HepG2 (cell line): Measurements from ENCODE around the gene PNN. TPM values are rescaled to one million over a fixed set of nuclear protein-coding genes. Genes with fewer than 3 reads are reported as not detected.

Source experiments
- ATAC-seq: fragments of 200-7000 bp; cut with Tn5 transposase; 3 replicates; pipeline ENCODE4 v1.9.1; 2020; ENCODE audit warnings: mild to moderate bottlenecking, moderate library complexity
- BruUV-seq: library from RNA; stranded (reverse); fragments of 400-500 nt; replicated peaks from 2 replicates; lab custom pipeline; 2021; lab: Mats Ljungman, UMichigan
- CTCF ChIA-PET: fragments of 300-600 bp; formaldehyde crosslinking; extraction: SDS; loops from one replicate; lab custom pipeline; 2021; ENCODE audit warnings: low total read pairs, inconsistent platforms, low intra/inter-chr PET ratio; lab: Yijun Ruan, JAX
- POLR2A ChIA-PET: fragments of 350-600 bp; sonication (Branson Sonifier 250); formaldehyde crosslinking; loops from one replicate; lab custom pipeline; 2020; ENCODE audit warnings: antibody characterized with exemption, inconsistent platforms; lab: Yijun Ruan, JAX
- DNase-seq: peaks from one replicate; pipeline ENCODE4 v3.0.0-alpha.2; 2015; ENCODE audit warnings: low spot score
- FAIRE-seq: peaks from 3 replicates; lab custom pipeline; 2011; peaks lifted over from hg19 to GRCh38; lab: Jason Lieb, UNC
- H2AFZ ChIP-seq: one replicate; pipeline ENCODE4 v1.6.1; 2011; ENCODE audit warnings: low read length, inconsistent platforms
- H3K27ac ChIP-seq: fragments of 300-600 bp; 3 replicates; pipeline ENCODE4 v1.8.0; 2011; ENCODE audit warnings: mixed run types, mild to moderate bottlenecking, mixed read lengths, low read length, inconsistent platforms; ENCODE audit not compliant: insufficient read depth; ENCODE audit errors: extremely low read length
- H3K27me3 ChIP-seq, 2 experiments: fragments of 200-600 bp in 1 of 2; 2 replicates in 1 of 2; 3 replicates in 1 of 2; pipeline versions ENCODE4 v1.6.0 to v1.8.0; 2011; ENCODE audit warnings: low read length in 2 of 2, mild to moderate bottlenecking in 2 of 2, moderate library complexity in 2 of 2, inconsistent platforms in 1 of 2; ENCODE audit not compliant: insufficient read depth in 2 of 2, control insufficient read depth in 1 of 2
- H3K36me3 ChIP-seq, 2 experiments: fragments of 200-600 bp in 1 of 2; replicated peaks in 1 of 2; 2 replicates in 1 of 2; 3 replicates in 1 of 2; pipeline versions ENCODE4 v1.5.1 to v1.8.0; 2011; ENCODE audit warnings: low read length in 2 of 2, inconsistent platforms in 1 of 2; ENCODE audit not compliant: insufficient read depth in 2 of 2, control insufficient read depth in 1 of 2
- H3K4me1 ChIP-seq: 2 replicates; pipeline ENCODE4 v1.5.1; 2012; ENCODE audit warnings: low read length, inconsistent platforms; ENCODE audit not compliant: insufficient read depth
- H3K4me2 ChIP-seq: 2 replicates; pipeline ENCODE4 v1.6.0; 2011; ENCODE audit warnings: low read depth, low read length, inconsistent platforms
- H3K4me3 ChIP-seq, 3 experiments: fragments of 200-600 bp in 1 of 3; sonication (generic), shearing (Covaris generic) in 1 of 3; replicated peaks in 1 of 3; 2 replicates each; pipeline ENCODE4 v1.5.1; 2011 to 2016; ENCODE audit warnings: low read length in 3 of 3, inconsistent platforms in 2 of 3, low read depth in 2 of 3, mild to moderate bottlenecking in 2 of 3, control low read depth in 1 of 3, mixed read lengths in 1 of 3; ENCODE audit not compliant: insufficient read depth in 1 of 3
- H3K79me2 ChIP-seq: one replicate; pipeline ENCODE4 v1.6.1; 2011; ENCODE audit warnings: low read length, inconsistent platforms; ENCODE audit not compliant: insufficient read depth
- H3K9ac ChIP-seq: 2 replicates; pipeline ENCODE4 v1.6.0; 2011; ENCODE audit warnings: mild to moderate bottlenecking, low read depth, low read length, inconsistent platforms; ENCODE audit not compliant: insufficient read depth
- H3K9me3 ChIP-seq: 2 replicates; pipeline ENCODE4 v1.5.1; 2012; ENCODE audit warnings: mild to moderate bottlenecking, low read length
- H4K20me1 ChIP-seq: 2 replicates; pipeline ENCODE4 v1.6.0; 2011; ENCODE audit warnings: inconsistent platforms, mild to moderate bottlenecking, low read length, moderate library complexity; ENCODE audit not compliant: insufficient read depth
- ELF3 ChIP-seq: IDR thresholded peaks from 2 replicates; pipeline ENCODE4 v1.6.1; 2016; ENCODE audit warnings: missing genetic modification reagents, missing compliant biosample characterization
- MED8 ChIP-seq: sonication (generic); formaldehyde crosslinking; IDR thresholded peaks from 2 replicates; pipeline ENCODE4 v1.8.1; 2023; ENCODE audit warnings: mild to moderate bottlenecking, missing genetic modification reagents; ENCODE audit not compliant: insufficient replicate concordance
- NR2F1 ChIP-seq, 2 experiments: fragments of 450-650 bp in 1 of 2; formaldehyde crosslinking in 1 of 2; IDR thresholded peaks; 2 replicates each; pipeline versions ENCODE4 v1.5.0 to v1.6.1; 2016 to 2020; ENCODE audit warnings: mild to moderate bottlenecking in 1 of 2, missing compliant biosample characterization in 1 of 2, missing genetic modification reagents in 1 of 2, moderate library complexity in 1 of 2
- PHF5A ChIP-seq: IDR thresholded peaks from one replicate; pipeline ENCODE4 v1.6.1; 2018; ENCODE audit warnings: low read depth, missing genetic modification reagents; ENCODE audit not compliant: unreplicated experiment
- ZFP37 ChIP-seq: sonication (generic); formaldehyde crosslinking; IDR thresholded peaks from 2 replicates; pipeline ENCODE4 v1.4.0; 2020; ENCODE audit warnings: missing genetic modification reagents, borderline replicate concordance
- WGBS: methylation state at CpG from one replicate; pipeline ENCODE4 v1.1.6; 2017; ENCODE audit warnings: low lambda C conversion rate; 5-methylcytosine and 5-hydroxymethylcytosine counted together
- in situ Hi-C: cut with HindIII; loops from 2 replicates; pipeline ENCODE4 v1.10.0; 2017; ENCODE audit warnings: low pct_unique_long_range_greater_than_20kb; ENCODE audit not compliant: extremely low pct_ligation_motif_present
- intact Hi-C: fragments of 100-400 bp; cut with micrococcal nuclease; formaldehyde crosslinking; loops from one replicate; pipeline ENCODE4 v1.10.0; 2022; ENCODE audit not compliant: unreplicated experiment
- polyA plus RNA-seq, 8 experiments: library from polyadenylated mRNA; depleted of rRNA in 3 of 8; stranded (reverse) in 7 of 8; unstranded in 1 of 8; fragments of >200 nt; fragmentation: Illumina TruSeq in 4 of 8; extraction: Trizol in 4 of 8; gene quantifications; 2 replicates each; pipeline versions ENCODE4 v1.2.1 to v1.2.3, GENCODE V29; 2011 to 2016; ENCODE audit warnings: low read depth in 4 of 8, missing spikeins in 1 of 8, mixed read lengths in 1 of 8; ENCODE audit not compliant: insufficient read depth in 1 of 8
- total RNA-seq, 5 experiments: library from RNA; depleted of rRNA; stranded (reverse); fragments of >200 nt; fragmentation: Illumina TruSeq; extraction: Trizol; gene quantifications; 2 replicates each; pipeline ENCODE4 v1.2.3, GENCODE V29; 2016; ENCODE audit warnings: low read depth in 1 of 5
- TF ChIP-seq, protein P1 (sequence below): sonication (generic); formaldehyde crosslinking; IDR thresholded peaks from 2 replicates; pipeline ENCODE4 v1.4.0; 2020; ENCODE audit warnings: missing genetic modification reagents
- TF ChIP-seq, protein P2 (sequence below): IDR thresholded peaks from 2 replicates; pipeline ENCODE4 v1.6.1; 2016; ENCODE audit warnings: low read depth
- TF ChIP-seq, protein P3 (sequence below): IDR thresholded peaks from 2 replicates; pipeline ENCODE4 v1.6.1; 2016; ENCODE audit warnings: mild to moderate bottlenecking
- TF ChIP-seq, protein P4 (sequence below): sonication (generic); formaldehyde crosslinking; IDR thresholded peaks from 2 replicates; pipeline ENCODE4 v1.5.0; 2020; ENCODE audit warnings: mild to moderate bottlenecking, missing genetic modification reagents

The PNN gene
- total and polyA plus RNA-seq, 2 of the 13 experiments (the other 11 are each of a cell fraction or from before 2014, with no cell fraction given), result 58.0 to 214 TPM

GRCh38 chr14:39145266-39145966 lies 29.6 kb upstream of the PNN start:
- Histone ChIP-seq H3K4me1 (peaks cover 13% of the 10 kb centered on the region), H4K20me1 (no peaks in the 10 kb centered on the region), H3K27ac (peak overlapping the region; percentile 47), H2AFZ (no peak overlapping the region), H3K4me3 (no peak overlapping the region), H3K27me3 (no peaks in the 10 kb centered on the region), H3K9me3 (peaks cover 7% of the 10 kb centered on the region; the same call in 1 of the 2 replicates), H3K79me2 (no peaks in the 10 kb centered on the region), H3K36me3 (peaks cover 6 to 25% of the 10 kb centered on the region in 2 experiments; a peak in 4 of 5 replicates), H3K9ac (no peak overlapping the region), H3K4me2 (peak overlapping the region; percentile 8)
- peak; percentile 99 for ATAC-seq
- in situ Hi-C loops (no loop called here), intact Hi-C loops (loop anchor here (1.0 to 2.0 kb wide), 2 partner anchors 25 to 35 kb away; partner anchors contain the start of gene TRAPPC6B)
- CTCF ChIA-PET, result no interaction called here
- 49% methylated on average over 7 of the region's 7 CpGs for WGBS
- FAIRE-seq, result peak; percentile 74
- POLR2A ChIA-PET, result interaction anchor here (0.9 to 2.4 kb wide), 7 partner anchors 11 to 121 kb away, joined by 4 to 33 read pairs (median 6); partner anchors contain the start of genes GEMIN2, PNN, SEC23A and TRAPPC6B
- peak; percentile 93 for DNase-seq
- no TSS peak for BruUV-seq
- TF ChIP-seq, protein P1, sequence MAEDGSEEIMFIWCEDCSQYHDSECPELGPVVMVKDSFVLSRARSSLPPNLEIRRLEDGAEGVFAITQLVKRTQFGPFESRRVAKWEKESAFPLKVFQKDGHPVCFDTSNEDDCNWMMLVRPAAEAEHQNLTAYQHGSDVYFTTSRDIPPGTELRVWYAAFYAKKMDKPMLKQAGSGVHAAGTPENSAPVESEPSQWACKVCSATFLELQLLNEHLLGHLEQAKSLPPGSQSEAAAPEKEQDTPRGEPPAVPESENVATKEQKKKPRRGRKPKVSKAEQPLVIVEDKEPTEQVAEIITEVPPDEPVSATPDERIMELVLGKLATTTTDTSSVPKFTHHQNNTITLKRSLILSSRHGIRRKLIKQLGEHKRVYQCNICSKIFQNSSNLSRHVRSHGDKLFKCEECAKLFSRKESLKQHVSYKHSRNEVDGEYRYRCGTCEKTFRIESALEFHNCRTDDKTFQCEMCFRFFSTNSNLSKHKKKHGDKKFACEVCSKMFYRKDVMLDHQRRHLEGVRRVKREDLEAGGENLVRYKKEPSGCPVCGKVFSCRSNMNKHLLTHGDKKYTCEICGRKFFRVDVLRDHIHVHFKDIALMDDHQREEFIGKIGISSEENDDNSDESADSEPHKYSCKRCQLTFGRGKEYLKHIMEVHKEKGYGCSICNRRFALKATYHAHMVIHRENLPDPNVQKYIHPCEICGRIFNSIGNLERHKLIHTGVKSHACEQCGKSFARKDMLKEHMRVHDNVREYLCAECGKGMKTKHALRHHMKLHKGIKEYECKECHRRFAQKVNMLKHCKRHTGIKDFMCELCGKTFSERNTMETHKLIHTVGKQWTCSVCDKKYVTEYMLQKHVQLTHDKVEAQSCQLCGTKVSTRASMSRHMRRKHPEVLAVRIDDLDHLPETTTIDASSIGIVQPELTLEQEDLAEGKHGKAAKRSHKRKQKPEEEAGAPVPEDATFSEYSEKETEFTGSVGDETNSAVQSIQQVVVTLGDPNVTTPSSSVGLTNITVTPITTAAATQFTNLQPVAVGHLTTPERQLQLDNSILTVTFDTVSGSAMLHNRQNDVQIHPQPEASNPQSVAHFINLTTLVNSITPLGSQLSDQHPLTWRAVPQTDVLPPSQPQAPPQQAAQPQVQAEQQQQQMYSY (CRISPR knock-in tag), result no peak
- TF ChIP-seq PHF5A (CRISPR knock-in tag) (peak; percentile 47), MED8 (peak; percentile 37), NR2F1 (CRISPR knock-in tag; IDR thresholded peaks at IDR 0.05) (peak; percentile 43 to 87; a peak in 3 of 4 replicates), ELF3 (CRISPR knock-in tag) (peak; percentile 58), ZFP37 (CRISPR knock-in tag) (no peak)
- TF ChIP-seq, protein P2, sequence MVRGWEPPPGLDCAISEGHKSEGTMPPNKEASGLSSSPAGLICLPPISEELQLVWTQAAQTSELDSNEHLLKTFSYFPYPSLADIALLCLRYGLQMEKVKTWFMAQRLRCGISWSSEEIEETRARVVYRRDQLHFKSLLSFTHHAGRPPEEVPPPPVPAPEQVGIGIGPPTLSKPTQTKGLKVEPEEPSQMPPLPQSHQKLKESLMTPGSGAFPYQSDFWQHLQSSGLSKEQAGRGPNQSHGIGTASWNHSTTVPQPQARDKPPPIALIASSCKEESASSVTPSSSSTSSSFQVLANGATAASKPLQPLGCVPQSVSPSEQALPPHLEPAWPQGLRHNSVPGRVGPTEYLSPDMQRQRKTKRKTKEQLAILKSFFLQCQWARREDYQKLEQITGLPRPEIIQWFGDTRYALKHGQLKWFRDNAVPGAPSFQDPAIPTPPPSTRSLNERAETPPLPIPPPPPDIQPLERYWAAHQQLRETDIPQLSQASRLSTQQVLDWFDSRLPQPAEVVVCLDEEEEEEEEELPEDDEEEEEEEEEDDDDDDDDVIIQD, result peak; percentile 91
- TF ChIP-seq, protein P3, sequence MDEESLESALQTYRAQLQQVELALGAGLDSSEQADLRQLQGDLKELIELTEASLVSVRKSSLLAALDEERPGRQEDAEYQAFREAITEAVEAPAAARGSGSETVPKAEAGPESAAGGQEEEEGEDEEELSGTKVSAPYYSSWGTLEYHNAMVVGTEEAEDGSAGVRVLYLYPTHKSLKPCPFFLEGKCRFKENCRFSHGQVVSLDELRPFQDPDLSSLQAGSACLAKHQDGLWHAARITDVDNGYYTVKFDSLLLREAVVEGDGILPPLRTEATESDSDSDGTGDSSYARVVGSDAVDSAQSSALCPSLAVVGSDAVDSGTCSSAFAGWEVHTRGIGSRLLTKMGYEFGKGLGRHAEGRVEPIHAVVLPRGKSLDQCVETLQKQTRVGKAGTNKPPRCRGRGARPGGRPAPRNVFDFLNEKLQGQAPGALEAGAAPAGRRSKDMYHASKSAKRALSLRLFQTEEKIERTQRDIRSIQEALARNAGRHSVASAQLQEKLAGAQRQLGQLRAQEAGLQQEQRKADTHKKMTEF (CRISPR knock-in tag), result peak; percentile 63; the same call in 1 of the 2 replicates
- TF ChIP-seq, protein P4, sequence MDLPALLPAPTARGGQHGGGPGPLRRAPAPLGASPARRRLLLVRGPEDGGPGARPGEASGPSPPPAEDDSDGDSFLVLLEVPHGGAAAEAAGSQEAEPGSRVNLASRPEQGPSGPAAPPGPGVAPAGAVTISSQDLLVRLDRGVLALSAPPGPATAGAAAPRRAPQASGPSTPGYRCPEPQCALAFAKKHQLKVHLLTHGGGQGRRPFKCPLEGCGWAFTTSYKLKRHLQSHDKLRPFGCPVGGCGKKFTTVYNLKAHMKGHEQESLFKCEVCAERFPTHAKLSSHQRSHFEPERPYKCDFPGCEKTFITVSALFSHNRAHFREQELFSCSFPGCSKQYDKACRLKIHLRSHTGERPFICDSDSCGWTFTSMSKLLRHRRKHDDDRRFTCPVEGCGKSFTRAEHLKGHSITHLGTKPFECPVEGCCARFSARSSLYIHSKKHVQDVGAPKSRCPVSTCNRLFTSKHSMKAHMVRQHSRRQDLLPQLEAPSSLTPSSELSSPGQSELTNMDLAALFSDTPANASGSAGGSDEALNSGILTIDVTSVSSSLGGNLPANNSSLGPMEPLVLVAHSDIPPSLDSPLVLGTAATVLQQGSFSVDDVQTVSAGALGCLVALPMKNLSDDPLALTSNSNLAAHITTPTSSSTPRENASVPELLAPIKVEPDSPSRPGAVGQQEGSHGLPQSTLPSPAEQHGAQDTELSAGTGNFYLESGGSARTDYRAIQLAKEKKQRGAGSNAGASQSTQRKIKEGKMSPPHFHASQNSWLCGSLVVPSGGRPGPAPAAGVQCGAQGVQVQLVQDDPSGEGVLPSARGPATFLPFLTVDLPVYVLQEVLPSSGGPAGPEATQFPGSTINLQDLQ (CRISPR knock-in tag), result no peak
